Activated CD4-positive, alpha-beta T cell treated with anti-CD3 and anti-CD28 coated beads, Interleukin-2, amount 50 U/mL, for 4 hours (primary cell): Measurements from ENCODE around the gene RAD51AP2.
"Not testable (repeated sequence)": the region's sequence is repeated elsewhere in the genome, so short reads cannot be mapped to it uniquely, and the experiment has no call there.

Experiments
- DNase-seq, 2 experiments: peaks; one replicate each; pipeline ENCODE4 v3.0.0-alpha.2; 2020

Gene RAD51AP2

DNA sequence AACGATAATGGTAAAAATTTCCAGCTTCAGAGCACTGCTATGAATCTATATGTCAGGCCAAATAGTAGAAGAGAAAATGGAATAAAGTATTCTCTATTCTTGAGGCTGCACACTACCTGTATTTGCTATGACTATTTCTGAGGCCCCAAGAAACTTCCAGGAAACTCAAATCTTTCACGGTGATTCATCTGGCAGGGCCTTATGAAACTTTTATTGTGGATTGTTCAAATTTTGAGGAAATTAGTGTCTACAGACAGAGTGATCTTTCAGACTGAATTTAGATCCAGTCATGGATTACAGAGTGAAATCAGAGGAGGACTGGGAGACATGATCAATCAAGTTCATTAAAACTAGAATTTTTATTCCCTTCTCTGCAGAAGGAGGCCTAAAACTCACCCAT, 18.2 kb upstream of the RAD51AP2 start:
- no peak for DNase-seq

DNA sequence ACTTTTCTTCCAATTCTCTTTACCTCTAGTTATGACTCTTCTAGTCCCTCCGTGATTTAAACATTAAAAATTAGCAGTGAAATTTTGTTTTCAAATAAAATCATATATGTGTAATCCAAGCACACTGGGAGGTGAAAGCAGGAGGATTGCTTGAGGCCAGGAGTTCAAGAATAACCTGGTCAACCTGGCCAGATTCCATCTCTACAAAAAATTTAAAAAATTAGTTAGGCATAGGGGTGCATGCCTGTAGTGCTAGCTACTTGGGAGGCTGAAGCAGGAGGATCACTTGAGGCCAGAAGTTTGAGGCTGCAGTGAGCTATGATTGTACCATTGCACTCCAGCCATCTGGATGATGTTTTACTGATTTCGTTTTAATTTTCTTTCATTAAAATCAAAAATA, 15.3 kb upstream of the RAD51AP2 start:
- no peak for DNase-seq

DNA sequence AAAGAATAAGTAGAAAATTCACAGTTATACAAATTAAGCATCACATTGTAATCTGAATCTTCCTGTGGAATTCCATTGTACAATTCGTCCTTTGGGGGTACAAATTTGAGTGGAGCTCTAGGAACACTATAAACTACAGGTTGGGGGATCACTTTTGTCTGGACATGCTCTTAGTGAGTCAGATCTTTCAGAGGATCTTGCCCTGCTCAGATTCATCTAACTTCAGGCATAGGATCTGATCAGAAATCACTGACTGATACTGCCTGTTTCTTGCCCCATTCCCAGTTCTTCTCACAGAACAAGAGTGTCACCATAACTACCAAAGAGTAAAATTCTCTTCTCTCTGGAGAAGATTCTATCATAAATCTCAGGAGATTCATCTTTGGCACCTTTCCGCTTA, 11.5 kb upstream of the RAD51AP2 start:
- DNase-seq: no peak

DNA sequence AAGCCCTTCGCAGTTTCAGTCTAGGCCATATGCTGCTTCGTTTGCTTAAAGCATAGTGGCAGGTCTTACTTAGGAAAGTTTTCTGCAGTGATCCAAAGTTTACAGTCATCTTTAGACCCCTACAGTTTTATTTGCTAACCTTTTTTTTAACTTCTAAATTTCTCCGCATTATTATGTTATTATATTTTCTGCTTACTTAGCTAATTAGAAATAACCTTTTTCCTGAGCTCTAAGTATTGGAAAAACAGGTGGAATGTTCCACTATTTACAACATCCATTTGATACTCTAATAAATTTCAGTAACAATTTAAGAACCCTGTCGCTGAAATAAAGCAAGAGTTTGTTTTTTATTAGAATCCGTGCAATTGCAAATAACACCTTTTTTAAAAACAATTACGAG, 4.1 kb upstream of the RAD51AP2 start:
- DNase-seq: no peak

DNA sequence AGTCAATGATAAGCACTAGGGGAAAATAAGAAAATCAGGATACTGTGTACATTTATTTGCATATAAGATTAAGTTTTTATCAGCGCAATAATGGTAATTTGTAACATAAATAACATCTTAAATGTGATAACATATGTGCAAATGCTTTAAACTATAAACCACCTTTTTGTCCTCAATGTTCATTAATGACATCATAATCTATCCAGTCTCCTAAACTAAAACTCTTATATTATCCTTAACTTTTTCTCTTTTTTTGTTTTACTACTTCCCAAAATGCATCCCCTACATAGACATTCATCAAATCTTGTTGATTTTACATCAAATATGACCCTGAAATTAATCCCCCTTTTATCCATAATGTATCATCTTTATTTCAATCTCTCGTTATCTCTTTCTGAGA, 3.4 kb upstream of the RAD51AP2 start:
- DNase-seq: no peak

DNA sequence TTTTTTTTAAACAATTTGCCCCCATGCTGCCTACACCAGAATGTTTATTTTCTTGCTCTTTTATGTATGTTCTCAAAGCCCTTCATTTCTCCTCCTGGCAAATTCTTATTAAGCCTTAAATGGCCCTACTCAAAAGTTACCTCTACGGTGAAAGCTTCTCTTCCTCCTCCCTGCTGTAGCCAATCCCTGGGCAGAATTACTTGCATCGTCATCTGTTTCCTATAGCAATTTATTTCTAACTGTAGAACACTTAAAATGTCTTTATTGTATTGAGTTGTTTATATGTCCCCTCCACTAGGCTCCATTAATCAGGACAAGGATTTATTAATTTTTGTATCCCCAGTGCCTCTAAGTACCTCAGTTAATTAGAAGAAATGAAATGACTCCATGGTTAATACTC, 2.5 kb upstream of the RAD51AP2 start:
- DNase-seq: no peak

DNA sequence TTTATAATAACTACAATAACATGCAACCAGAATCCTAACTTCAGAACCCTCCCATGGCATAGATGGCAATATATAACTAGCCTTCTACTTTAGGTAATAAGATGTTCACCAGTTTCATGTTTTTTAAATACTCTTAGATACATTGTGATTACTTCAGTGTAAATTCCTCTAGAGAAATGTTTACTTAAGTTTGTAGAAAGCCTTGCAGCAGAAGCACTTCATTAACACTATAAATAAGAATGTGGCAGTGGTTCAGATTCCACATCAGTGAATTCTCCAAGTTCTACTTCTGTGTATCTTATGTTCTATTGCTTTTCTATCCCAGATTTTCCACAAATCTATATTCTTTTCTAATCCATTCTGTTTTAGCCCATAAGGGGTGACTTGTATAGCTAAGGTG, 1.2 kb upstream of the RAD51AP2 start:
- DNase-seq: no peak

DNA sequence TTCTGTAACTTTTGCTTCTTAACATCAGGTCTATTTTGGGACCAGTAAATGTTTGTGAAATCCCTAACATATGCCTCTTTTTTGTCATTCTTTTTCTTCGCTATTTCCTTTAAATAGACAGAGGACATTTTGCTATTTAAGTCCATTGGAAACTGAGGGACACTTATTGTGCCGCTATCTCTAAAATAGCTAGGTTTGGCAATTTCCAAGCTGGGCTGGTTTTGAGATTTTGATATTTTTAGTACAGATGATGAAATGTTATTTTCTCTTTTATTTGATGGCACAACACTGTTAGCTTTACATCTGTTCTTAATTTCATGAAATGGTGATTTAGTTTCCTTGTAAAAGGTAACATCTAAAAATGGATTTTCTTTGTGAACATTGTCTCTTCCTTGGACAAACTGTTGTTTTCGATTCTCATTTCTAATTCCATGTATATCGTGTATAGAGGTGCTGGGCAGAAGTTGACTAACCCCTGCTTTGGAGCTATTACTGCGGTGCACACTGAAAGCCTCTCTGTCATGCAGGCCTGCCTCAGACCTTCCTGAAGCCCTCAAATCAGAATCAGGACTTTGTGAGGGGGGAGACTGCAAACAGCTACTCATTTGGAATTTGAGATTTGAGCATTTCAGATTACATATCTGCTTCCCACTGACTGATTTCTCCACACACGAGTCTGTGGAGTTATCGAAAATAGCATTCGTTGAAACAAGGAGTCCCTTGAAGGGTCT, 594 bp downstream of the RAD51AP2 start:
- DNase-seq: no peak

DNA sequence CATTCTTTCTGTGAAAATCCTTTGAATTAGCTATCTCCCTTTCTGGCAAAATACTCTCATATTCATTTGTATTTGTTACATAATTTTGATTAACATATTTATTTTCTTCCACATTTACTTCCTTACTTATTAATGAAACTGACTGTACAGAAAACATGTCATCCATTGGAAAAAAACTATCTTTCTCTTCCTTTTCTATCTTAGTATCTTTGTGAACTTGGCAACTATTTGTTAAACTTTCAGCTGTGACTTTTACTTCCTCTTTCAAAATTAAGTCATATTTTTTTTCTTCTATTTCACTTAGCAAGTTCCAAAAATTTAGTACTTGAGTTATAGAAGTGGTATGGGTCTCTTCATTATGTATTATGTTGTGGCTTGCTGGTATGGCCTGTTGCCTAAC, 2.6 kb downstream of the RAD51AP2 start:
- no peak for DNase-seq

DNA sequence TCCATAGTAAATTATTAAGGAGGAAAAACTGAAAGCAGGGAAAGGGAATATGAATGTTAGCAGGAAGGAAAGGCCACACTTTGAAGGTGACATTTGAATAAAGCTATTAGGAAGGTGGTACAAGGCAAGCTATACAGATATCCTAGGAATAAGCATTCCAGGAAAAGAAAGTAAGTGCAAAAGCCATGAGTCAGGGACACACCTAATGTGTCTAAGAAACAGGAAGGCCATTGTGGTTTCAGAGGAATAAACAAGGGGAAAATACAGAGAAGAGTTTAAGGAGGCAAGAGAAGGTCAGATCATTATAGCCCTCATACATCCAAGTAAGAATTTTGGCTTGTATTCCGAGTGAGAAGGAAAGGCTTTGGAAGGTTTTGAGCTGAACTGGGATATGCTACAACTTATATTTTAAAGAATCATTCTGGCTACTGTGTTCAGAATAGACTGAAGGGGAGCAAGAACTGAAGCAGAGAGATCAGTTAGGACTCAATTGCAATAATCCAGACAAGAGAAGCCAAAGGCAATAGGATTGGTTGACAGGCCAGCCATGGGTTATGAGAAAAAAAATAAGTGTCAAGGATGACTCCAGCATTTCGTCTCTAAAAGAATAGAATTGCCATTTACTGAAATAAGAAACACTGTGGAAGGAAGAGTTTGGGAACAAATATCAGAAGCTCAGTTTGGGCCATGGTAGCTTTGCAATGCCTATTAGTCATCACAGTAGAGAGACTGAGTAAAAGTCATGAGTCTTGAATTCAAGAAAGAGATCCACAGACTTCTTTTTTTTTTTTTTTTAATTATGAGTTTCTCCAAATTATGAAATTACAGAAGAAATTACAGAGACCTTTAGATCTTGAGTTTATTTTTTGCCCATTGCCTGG, 11.3 kb downstream of the RAD51AP2 start:
- DNase-seq: no peak

DNA sequence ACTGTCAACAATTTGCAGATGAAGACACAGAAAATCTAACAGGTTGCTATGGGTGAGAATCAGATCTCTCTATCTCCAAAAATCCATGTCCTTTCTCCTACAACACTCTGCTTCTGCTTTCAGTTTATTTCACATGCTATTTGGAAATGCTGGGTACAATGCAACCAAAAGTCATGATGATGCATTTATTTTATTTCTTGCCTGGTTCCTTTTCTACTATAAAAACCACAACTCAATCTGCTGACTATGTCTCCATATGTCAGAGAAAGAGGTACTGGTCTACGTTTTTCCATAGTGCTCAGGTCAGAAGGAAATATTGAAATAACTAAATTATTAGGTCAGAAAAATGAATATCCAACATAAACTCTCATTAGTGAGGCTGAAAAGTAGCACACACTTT, 20.5 kb downstream of the RAD51AP2 start:
- no peak for DNase-seq

DNA sequence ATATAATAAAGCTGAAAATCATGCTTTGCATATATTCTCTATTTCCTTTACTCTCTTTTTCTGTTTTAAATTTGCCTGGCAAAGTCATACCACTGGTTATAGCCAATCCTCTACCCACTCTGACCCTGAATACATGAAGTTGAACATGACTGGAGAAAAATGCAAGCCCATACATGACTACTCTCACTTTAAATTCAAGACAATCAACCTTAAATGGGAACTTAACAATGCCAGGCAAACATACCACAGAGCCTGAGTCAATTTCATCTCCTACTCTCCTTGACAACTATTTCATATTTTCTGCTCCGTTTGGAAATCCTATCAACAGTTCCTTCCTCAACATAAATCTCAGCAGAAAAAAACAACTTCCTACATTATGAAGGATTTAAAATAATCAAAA, 22.6 kb downstream of the RAD51AP2 start:
- no peak for DNase-seq

DNA sequence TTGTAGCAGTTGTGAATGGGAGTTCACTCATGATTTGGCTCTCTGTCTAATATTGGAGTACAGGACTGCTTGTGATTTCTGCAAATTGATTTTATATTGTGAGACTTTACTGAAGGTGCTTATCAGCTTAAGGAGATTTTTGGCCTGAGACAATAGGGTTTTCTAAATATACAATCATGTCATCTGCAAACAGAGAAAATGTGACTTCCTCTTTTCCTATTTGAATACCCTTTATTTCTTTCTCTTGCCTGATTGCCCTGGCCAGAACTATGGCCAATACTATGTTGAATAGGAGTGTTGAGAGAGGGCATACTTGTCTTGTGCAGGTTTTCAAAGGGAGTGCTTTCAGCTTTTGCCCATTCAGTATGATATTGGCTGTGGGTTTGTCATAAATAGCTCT, 28.1 kb downstream of the RAD51AP2 start:
- not testable (repeated sequence) for DNase-seq

DNA sequence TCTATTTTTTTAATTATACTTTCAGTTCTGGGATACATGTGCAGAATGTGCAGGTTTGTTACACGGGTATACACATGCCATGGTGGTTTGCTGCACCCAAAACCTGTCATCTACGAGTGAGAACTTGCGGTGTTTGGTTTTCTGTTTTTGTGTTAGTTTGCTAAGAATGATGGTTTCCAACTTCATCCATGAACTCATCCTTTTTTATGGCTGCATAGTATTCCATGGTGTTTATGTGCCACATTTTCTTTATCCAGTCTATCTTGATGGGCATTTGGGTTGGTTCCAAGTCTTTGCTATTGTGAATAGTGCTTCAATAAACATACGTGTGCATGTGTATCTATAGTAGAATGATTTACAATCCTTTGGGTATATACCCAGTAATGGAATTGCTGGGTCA, 29.6 kb downstream of the RAD51AP2 start:
- not testable (repeated sequence) for DNase-seq

DNA sequence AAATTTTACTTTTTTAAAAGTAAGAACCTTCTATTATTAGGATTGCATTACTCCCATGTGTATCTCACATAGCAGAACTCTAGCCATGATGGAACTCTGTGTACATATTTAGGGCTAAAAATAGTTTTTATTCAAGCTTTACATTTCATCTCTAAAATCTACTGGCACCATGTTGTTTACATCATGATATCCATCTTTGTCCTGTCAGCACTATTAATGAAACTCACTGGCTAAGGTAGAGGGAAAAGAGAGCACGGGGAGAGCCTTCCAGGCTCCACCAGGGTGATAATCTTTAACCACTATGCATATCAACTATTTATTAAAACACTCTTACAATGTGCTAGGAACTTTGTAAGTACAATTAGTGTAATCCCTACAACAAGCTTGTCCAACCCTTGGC, 34.7 kb downstream of the RAD51AP2 start:
- DNase-seq: no peak

DNA sequence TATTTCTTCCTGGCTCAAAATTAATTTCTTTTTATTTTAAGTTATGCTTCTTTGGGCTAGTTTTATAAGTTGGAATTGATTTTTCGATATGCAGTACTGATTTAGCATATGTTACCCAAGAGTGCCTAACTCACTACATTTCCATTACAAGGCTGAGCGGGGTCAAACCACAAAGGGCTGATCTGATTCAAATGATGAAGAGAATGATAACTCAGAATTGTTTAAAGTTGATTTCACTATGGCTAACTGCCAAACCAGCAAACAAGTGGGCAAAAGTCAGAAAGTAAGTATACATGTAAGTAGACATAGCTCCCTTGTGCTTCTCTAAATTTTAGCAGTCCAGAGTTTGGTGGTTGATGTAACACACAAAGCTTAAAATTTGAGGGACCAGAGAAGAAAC, 35.6 kb downstream of the RAD51AP2 start:
- no peak for DNase-seq

DNA sequence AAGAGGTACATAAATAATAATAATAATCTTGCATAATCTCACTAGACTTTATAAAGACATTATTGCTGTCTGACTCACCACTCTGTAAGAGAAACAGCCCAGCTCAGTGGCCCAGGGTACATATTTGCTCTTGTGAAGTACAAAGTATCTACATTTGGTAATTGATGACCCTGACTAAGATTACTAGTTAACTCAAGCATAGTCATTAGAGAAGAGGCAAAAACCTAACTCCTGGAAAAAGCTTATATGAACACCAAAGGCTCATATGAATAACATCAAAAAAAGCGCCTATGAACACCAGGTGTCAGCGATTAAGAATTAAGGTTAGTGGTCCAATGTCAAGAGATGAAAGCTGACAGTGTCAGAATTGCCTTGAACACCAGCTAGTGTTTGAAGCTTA, 38.4 kb downstream of the RAD51AP2 start:
- no peak for DNase-seq

DNA sequence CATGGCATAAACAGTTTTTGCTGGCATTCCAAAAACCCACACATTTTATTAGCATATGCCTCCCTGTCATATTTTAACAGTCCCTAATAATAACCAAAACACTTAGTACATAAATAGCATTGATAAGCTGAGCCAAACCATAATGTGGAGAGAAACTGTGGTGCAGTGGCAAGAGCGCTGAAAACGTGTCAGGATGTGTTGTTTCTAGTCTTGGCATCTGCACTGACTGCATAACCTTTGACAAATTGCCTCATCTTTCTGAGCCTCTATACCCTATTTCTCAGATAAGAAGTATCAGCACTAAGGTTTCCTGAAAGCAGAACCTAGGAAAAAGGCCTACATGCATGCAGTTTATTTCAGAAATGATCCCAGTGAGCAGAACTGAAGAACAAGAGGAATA, 41.4 kb downstream of the RAD51AP2 start:
- DNase-seq: no peak

DNA sequence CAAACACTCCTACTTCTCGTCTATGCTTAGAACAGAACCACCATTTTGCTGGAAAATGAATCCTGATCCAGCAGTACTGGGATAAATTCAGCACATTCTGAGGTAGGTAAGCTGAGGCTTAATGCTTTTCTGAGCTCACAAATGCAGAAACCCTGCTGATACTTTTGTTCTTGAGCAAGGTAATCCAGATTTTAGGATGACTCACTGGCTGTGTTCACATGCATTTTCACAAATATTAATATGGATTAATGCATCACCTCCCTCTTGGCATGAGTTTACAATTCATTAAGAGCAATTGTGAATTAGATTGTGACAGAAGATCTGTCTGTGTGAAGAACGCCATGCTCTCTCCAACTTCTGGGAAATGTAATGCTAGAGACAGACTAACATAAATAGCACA, 42.2 kb downstream of the RAD51AP2 start:
- DNase-seq: no peak

DNA sequence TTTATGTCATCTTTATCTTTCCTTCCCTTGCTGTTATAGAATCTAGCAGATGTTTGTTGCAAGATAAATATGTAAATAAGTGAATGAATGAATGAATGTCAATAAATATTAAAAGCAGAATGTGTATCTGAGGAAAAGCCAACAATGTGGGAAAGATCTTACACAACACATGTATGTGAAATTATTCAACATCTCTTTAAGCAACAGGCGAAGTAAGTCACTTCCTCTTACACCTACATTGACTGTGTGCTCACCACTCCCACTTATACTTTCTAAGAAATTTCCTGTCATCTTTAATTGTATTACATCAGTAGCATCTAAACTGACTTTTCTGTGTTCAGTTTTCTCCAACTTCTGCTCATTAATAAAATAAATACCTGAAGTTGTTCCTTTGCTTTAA, 43.0 kb downstream of the RAD51AP2 start:
- no peak for DNase-seq

DNA sequence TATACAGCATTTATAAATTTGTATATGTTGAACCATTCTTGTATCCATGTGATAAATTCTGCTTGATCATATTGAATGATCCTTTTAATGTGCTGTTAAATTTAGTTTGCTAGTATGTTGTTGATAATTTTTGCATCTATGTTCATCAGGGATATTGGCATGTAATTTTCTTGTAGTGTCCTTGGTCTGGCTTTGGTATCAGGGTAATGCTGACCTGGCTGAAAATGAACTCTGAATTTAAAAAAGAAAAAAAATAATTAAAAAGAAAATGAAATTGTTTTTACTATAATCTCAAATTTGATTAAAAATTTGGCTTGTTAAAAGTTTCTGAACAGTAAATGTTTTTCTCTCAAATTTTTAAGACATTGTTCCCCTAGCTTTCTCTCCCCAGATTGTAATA, 46.3 kb downstream of the RAD51AP2 start:
- no peak for DNase-seq

DNA sequence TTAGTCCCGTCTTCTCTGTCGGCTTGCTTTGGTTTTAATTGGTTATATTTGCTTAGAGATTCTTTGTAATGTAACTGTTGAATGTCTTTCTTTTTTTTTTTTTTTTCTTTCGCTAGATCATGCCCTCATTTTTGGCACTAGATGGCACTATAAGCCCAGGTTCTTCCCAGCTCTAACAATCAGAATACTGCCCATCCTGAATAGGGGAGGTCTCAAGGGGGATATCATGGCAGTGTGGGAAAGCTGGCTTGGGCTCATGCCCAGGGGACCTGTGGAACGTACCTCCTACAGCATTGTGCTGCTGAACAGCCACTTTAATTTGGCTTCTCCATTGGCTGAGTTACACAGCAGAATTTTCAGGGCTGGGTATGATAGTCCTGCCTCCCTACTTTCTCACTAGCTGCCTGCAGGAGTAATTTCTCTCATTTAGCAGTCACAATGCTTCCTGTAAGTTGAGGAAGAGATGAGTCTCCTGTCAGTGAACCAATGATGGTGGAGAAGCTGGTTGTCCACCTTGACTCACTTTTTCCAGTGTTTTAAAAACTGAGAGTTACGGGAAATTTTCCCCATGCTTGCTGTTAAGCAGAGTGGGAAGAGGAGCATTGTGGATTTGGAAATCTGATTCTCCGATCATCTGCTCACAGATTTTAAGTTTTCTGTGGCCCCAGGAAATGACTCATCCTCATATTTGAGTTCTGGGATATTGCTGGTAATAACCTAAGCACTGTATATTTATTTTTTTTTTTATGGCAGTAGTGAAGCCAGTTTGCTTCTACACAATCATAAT, 47.2 kb downstream of the RAD51AP2 start:
- DNase-seq: no peak

DNA sequence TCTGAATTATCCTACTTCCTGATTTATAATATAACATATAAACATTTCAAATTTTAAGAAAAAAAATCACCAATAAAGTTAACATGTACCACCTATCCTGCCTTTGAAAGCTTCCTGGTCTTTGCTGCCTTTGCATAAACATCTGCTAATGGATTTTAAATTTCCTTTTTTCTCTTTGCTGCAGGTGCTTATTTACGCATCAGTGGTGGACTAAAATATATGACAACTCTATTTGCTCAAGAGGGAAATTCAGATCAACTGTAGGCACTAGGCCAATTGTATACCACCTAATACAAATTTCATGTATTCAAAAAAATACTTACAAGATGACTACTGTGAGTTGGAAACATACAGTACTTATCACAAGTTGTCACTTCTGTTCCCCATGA, 57.2 kb downstream of the RAD51AP2 start:
- no peak for DNase-seq
